ENCODE data around the gene AKR7A2.

- TF ChIP-seq CTCF (IDR thresholded peaks at IDR 0.05; ENCODE audit: insufficient read depth, low read depth, low read length) (no peak), EZH2 (IDR thresholded peaks at IDR 0.05; ENCODE audit: insufficient read depth, low read length) (no peak)
These were observed 11.7 kb downstream of the AKR7A2 start for GRCh38 chr1:19300211-19300610.
